Gastrocnemius medialis (tissue), 4 donors: ENCODE data around the gene E2F3.

Source experiments
- POLR2A ChIP-seq, 2 donors: fragments of 450-650 bp; IDR thresholded peaks; one replicate each; pipeline ENCODE4 v1.6.1; 2017; ENCODE audit warnings: antibody characterized with exemption in 2 of 2, mild to moderate bottlenecking in 2 of 2, moderate library complexity in 2 of 2
- TF ChIP-seq, protein P1 (sequence below), 5 experiments: fragments of 450-650 bp in 3 of 5; fragments of 200-600 bp in 2 of 5; sonication (generic) in 2 of 5; IDR thresholded peaks in 4 of 5; conservative IDR thresholded peaks in 1 of 5; 1 replicate in 4 of 5; 2 replicates in 1 of 5; pipeline ENCODE4 v1.5.1; 2016 to 2019; ENCODE audit warnings: antibody characterized with exemption in 5 of 5, mild to moderate bottlenecking in 3 of 5, moderate library complexity in 3 of 5

DNA sequence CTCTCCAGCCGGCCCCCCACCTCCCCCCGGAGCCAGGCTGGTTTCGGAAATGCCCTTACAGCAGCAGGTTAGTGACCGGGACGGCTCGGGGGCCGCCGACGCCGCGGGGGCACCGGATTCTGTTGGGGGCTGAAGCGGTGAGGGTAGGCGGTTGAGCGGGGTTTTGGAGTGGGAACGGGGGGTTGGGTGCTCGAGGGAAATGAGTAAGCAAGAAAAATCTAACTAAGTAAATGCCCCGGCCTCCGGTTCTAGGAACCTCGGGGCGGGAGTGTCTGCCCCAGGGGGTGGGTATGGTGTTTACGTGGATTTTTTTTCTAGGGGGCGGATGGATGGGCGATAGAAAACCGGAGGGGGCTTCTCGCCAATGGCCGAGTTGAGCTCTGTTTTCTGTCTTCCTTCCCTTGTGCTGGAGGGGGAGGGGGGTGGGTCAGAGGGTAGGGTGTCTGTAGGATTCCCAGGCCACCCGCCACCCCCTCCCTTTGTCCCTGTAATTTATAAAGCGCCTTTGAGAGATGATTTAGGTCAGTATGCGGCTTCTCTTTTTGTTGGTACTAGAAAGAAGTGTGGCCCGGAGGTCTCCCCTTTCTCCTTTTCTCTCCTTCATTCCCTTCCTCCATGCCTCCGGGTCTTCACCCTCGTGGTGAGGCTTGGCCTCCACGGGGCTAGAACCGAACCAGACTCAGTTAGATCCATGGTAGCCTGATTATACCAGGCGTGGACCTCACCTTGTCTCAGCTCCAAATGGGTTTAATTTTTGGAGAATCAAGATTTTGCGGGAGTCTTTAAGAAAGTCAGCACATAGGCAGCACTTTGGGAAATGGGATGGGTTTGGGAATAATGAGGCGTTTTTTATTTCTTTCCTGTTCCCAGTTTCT lies 2.3 kb downstream of the E2F3 start:
- TF ChIP-seq, protein P1, sequence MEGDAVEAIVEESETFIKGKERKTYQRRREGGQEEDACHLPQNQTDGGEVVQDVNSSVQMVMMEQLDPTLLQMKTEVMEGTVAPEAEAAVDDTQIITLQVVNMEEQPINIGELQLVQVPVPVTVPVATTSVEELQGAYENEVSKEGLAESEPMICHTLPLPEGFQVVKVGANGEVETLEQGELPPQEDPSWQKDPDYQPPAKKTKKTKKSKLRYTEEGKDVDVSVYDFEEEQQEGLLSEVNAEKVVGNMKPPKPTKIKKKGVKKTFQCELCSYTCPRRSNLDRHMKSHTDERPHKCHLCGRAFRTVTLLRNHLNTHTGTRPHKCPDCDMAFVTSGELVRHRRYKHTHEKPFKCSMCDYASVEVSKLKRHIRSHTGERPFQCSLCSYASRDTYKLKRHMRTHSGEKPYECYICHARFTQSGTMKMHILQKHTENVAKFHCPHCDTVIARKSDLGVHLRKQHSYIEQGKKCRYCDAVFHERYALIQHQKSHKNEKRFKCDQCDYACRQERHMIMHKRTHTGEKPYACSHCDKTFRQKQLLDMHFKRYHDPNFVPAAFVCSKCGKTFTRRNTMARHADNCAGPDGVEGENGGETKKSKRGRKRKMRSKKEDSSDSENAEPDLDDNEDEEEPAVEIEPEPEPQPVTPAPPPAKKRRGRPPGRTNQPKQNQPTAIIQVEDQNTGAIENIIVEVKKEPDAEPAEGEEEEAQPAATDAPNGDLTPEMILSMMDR (IDR thresholded peaks at IDR 0.05 in 4 of 5, conservative IDR thresholded peaks at IDR 0.05 in 1 of 5), result no peak
- no peak for TF ChIP-seq POLR2A (IDR thresholded peaks at IDR 0.05)
